OCI-LY3 (cell line): Measurements from ENCODE around the gene SRPK2.

Source experiments
- EZH2phosphoT487 ChIP-seq: fragments of 200-600 bp; shearing (Covaris generic); IDR thresholded peaks from 2 replicates; pipeline ENCODE4 v1.6.1; 2018; ENCODE audit warnings: antibody characterized with exemption, mixed run types, low read depth
- TF ChIP-seq, protein P1 (sequence below): fragments of 200-600, 300-600 bp; sonication (generic); IDR thresholded peaks from 2 replicates; pipeline ENCODE4 v1.5.1; 2014; ENCODE audit warnings: antibody characterized with exemption, low read length, low read depth

DNA sequence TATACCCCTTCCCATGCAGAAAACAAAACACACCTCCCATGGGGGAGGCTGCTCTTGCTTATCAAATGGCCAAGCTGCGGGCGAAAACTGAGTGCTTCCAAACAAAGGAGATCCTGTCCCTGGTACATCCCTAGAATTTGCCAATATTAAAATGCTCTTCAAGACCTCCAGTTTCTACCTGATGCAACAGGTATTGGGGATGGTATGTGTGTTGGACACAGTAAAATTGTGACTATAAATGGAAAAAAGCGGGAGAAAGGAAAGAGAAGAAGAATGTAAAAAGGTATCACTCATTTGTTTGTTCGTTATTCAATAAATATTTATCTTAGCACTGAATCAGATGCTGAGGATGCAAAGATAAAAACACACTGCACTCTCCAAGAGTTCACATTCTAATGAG lies 250.8 kb downstream of the SRPK2 start:
- TF ChIP-seq, protein P1, sequence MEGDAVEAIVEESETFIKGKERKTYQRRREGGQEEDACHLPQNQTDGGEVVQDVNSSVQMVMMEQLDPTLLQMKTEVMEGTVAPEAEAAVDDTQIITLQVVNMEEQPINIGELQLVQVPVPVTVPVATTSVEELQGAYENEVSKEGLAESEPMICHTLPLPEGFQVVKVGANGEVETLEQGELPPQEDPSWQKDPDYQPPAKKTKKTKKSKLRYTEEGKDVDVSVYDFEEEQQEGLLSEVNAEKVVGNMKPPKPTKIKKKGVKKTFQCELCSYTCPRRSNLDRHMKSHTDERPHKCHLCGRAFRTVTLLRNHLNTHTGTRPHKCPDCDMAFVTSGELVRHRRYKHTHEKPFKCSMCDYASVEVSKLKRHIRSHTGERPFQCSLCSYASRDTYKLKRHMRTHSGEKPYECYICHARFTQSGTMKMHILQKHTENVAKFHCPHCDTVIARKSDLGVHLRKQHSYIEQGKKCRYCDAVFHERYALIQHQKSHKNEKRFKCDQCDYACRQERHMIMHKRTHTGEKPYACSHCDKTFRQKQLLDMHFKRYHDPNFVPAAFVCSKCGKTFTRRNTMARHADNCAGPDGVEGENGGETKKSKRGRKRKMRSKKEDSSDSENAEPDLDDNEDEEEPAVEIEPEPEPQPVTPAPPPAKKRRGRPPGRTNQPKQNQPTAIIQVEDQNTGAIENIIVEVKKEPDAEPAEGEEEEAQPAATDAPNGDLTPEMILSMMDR, result no peak
- TF ChIP-seq EZH2phosphoT487, result no peak
